Measurements from ENCODE around the gene CRYGN.

The CRYGN gene

DNA sequence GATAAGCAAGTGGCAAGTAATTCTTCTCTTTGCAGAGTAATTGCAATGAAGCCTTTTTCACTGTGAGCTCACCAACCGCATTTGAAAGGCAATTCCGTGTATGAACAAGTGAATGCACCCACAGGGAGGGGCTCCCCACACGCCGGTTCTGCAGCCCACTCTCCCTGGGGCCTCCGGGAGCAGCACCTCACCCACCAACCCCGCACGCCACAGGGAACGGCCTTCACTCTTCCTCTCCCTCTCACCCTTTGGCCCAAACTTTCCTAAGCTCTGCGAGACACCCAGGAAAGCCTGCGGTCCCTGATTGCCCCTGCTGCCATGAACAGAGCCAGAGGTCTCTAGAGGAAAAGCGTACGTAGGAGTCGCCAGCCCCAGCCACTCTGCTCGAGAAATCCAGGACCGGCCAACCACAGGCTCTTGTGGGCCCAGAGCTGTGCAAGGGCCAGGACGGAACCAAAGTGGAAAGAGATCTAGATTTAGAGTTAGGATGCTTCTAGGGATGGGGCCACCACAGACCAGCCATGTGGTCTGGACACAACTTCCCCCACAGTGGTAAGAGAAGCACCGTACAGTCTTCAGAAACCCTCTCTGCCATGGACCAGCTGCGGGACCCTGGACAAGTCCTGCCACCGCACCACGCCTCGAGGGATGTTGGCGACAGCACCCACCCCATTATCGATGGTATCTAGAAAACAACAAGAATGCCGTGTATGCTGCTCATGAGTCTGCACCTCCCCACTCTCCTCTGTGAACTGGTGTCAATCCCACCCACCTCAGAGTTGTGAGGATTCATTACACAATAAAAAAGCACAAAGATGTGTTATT lies 33.7 kb downstream of the CRYGN start:
- no peak for TF ChIP-seq MYC (IDR thresholded peaks at IDR 0.05; ENCODE audit: low read depth, low read length)
- TF ChIP-seq POLR2A (IDR thresholded peaks at IDR 0.05; ENCODE audit: extremely low read depth, insufficient read length): no peak
- TF ChIP-seq, protein P1, sequence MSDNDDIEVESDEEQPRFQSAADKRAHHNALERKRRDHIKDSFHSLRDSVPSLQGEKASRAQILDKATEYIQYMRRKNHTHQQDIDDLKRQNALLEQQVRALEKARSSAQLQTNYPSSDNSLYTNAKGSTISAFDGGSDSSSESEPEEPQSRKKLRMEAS (IDR thresholded peaks at IDR 0.05; ENCODE audit: low read depth, low read length): no peak
- TF ChIP-seq, protein P2, sequence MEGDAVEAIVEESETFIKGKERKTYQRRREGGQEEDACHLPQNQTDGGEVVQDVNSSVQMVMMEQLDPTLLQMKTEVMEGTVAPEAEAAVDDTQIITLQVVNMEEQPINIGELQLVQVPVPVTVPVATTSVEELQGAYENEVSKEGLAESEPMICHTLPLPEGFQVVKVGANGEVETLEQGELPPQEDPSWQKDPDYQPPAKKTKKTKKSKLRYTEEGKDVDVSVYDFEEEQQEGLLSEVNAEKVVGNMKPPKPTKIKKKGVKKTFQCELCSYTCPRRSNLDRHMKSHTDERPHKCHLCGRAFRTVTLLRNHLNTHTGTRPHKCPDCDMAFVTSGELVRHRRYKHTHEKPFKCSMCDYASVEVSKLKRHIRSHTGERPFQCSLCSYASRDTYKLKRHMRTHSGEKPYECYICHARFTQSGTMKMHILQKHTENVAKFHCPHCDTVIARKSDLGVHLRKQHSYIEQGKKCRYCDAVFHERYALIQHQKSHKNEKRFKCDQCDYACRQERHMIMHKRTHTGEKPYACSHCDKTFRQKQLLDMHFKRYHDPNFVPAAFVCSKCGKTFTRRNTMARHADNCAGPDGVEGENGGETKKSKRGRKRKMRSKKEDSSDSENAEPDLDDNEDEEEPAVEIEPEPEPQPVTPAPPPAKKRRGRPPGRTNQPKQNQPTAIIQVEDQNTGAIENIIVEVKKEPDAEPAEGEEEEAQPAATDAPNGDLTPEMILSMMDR (IDR thresholded peaks at IDR 0.05; ENCODE audit: low read depth, low read length): no peak
- no peak for DNase-seq (ENCODE audit: low read depth)
- H3K4me3 ChIP-seq (ENCODE audit: low read depth, low read length): no peak overlapping the region

DNA sequence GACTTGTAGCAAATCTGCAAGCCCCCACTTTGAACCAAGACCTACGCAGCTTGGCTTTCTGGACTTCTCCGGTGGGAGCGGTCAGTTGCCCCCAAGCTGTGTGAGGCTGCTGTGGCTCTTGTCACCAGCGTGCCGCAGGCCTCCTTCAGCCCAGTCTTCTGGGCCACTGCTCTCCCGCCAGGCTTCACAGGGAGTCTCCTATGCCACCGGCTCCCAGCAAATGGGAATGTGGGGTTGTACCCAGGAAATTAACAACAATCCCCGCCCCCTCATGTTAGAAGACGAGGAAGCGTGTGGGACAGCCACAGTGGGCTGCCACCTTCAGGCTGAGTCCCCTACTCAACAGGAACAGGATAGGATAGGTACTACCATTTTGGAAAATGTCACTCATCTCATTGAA lies 34.4 kb downstream of the CRYGN start:
- DNase-seq (ENCODE audit: low read depth): no peak
- no peak overlapping the region for H3K4me3 ChIP-seq (ENCODE audit: low read depth, low read length)

DNA sequence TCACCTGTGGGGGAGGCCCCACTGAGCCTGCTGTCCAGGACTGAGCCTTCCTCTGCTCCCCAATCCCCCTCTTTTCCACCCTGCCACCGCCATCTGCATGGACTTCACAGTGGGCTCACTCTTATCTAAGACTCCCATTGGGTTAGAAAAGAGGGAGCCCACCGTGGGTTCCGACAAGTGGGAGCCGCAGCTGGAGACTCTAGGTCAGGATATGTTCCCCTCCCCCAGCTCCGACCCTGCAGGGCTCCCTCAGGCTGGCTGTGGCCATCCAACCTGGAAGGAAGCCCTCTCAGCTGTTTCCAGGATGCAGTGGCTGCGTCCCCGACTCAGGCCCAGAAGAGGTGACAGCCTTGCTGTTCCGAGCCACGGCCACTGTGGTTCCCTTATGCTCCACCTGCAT lies 34.9 kb downstream of the CRYGN start:
- H3K4me3 ChIP-seq (ENCODE audit: low read depth, low read length): no peak overlapping the region
- DNase-seq (ENCODE audit: low read depth): no peak

More for the DNA sequence above, 34.4 kb downstream of the CRYGN start:
- TF ChIP-seq, protein P2 (IDR thresholded peaks at IDR 0.05; ENCODE audit: low read depth, low read length): no peak
- TF ChIP-seq, protein P1 (IDR thresholded peaks at IDR 0.05; ENCODE audit: low read depth, low read length): no peak
- TF ChIP-seq MYC (IDR thresholded peaks at IDR 0.05; ENCODE audit: low read depth, low read length) (no peak), POLR2A (IDR thresholded peaks at IDR 0.05; ENCODE audit: extremely low read depth, insufficient read length) (no peak)

DNA sequence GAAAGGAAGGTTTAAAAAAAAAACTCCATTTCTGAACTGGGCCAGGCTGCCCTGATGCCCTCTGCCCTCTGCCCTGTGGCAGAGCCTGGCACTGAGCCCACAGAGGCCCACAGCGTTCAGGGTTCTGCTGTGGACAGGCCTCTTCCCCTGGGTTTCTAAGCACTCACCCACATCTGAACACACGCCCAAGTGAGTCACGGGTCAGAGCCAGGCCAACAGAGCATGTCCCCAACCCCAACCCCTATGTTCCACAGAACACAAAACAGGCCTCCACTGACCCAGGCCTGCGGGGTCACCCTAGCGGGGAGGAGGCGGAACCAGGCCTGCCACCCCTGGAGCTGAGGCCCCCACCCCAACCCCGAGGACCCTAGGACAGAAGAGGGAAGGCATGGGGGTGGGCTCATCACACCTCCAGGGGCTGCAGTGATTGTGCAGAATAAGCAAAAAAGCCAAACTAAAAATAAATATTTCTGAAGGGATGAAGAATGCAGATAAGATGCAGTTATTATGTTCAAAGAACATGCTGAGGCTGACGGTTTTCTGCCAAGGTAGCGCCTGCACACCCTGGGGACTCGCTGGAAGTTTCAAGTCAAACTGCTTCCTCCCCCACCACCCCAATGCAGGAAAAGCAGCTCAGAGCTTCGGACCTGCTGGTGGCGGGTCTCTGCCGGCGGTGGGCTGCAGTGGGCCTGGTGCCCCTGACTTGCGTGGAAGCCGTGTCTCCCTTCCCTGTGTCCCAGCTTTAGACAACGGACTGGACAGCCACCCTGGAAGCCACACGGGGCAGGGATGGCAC lies 35.5 kb downstream of the CRYGN start:
- H3K4me3 ChIP-seq (ENCODE audit: low read depth, low read length): no peak overlapping the region
- TF ChIP-seq POLR2A (IDR thresholded peaks at IDR 0.05; ENCODE audit: extremely low read depth, insufficient read length) (no peak), MYC (IDR thresholded peaks at IDR 0.05; ENCODE audit: low read depth, low read length) (no peak)
- TF ChIP-seq, protein P1 (IDR thresholded peaks at IDR 0.05; ENCODE audit: low read depth, low read length): no peak
- TF ChIP-seq, protein P2 (IDR thresholded peaks at IDR 0.05; ENCODE audit: low read depth, low read length): no peak
- DNase-seq (ENCODE audit: low read depth): no peak

More for the DNA sequence above, 34.9 kb downstream of the CRYGN start:
- TF ChIP-seq, protein P2 (IDR thresholded peaks at IDR 0.05; ENCODE audit: low read depth, low read length): no peak
- TF ChIP-seq, protein P1 (IDR thresholded peaks at IDR 0.05; ENCODE audit: low read depth, low read length): no peak
- TF ChIP-seq MYC (IDR thresholded peaks at IDR 0.05; ENCODE audit: low read depth, low read length): no peak
- no peak for TF ChIP-seq POLR2A (IDR thresholded peaks at IDR 0.05; ENCODE audit: extremely low read depth, insufficient read length)

DNA sequence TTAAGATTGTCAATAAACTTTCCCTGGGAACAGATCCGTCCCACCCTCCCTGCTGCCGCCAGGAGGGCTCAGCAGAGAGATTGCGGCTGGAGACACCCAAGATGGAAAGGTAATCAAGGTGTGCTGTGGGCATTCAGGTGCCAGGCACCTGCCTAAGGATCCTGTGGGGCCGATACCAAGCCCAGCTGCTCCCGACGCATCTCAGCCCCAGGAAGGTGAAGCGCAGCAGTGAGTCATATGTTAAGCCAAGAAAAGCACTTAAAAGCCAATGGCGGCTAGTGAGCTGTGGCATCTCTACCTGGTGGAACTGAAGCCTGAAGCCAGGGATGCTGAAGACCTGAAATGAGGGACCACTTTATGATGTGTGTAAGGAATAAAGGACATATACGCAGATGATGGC lies 36.2 kb downstream of the CRYGN start:
- no peak for TF ChIP-seq POLR2A (IDR thresholded peaks at IDR 0.05; ENCODE audit: extremely low read depth, insufficient read length)
- TF ChIP-seq, protein P1 (IDR thresholded peaks at IDR 0.05; ENCODE audit: low read depth, low read length): no peak
- TF ChIP-seq, protein P2 (IDR thresholded peaks at IDR 0.05; ENCODE audit: low read depth, low read length): no peak
- no peak for TF ChIP-seq MYC (IDR thresholded peaks at IDR 0.05; ENCODE audit: low read depth, low read length)
- no peak overlapping the region for H3K4me3 ChIP-seq (ENCODE audit: low read depth, low read length)
- no peak for DNase-seq (ENCODE audit: low read depth)
